ENCODE results near the gene CDKAL1.

GRCh38 chr6:20639161-20639560, 104.9 kb downstream of the CDKAL1 start:
- TF ChIP-seq, protein P1, sequence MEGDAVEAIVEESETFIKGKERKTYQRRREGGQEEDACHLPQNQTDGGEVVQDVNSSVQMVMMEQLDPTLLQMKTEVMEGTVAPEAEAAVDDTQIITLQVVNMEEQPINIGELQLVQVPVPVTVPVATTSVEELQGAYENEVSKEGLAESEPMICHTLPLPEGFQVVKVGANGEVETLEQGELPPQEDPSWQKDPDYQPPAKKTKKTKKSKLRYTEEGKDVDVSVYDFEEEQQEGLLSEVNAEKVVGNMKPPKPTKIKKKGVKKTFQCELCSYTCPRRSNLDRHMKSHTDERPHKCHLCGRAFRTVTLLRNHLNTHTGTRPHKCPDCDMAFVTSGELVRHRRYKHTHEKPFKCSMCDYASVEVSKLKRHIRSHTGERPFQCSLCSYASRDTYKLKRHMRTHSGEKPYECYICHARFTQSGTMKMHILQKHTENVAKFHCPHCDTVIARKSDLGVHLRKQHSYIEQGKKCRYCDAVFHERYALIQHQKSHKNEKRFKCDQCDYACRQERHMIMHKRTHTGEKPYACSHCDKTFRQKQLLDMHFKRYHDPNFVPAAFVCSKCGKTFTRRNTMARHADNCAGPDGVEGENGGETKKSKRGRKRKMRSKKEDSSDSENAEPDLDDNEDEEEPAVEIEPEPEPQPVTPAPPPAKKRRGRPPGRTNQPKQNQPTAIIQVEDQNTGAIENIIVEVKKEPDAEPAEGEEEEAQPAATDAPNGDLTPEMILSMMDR (IDR thresholded peaks at IDR 0.05; ENCODE audit: borderline replicate concordance, extremely low read depth, low read length, poor library complexity, severe bottlenecking) = no peak
- no peak for TF ChIP-seq EZH2 (IDR thresholded peaks at IDR 0.05; ENCODE audit: borderline replicate concordance, low read depth, low read length, severe bottlenecking)

Measured in DND-41 (cell line).